Measurements from ENCODE around the gene ZNF710.
"Not testable (repeated sequence)": the region's sequence is repeated elsewhere in the genome, so short reads cannot be mapped to it uniquely, and the experiment has no call there.

Gene ZNF710

DNA sequence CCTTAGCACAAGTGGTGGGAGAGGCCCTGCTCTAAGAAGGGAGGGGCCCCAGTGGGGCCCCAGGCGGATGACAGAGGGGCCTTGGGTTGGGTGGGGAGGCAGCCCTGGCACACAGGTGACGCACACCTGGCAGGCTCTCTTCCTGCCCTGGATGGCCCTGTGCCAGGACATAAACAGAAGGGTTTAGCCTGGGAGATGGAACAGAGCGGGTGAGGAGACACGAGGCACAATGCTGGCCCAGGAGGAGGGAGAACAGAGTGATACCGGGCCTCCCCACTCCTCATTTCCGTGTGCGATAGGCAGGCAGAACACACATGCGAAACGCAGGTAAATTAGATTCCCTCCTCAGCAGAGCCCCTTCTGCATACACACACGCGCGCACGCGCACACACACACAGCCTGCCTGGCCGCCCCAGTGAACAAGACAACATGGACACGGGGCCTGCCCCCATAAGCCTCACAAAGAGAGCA, 61.4 kb downstream of the ZNF710 start:
- peak; percentile 16 for DNase-seq

DNA sequence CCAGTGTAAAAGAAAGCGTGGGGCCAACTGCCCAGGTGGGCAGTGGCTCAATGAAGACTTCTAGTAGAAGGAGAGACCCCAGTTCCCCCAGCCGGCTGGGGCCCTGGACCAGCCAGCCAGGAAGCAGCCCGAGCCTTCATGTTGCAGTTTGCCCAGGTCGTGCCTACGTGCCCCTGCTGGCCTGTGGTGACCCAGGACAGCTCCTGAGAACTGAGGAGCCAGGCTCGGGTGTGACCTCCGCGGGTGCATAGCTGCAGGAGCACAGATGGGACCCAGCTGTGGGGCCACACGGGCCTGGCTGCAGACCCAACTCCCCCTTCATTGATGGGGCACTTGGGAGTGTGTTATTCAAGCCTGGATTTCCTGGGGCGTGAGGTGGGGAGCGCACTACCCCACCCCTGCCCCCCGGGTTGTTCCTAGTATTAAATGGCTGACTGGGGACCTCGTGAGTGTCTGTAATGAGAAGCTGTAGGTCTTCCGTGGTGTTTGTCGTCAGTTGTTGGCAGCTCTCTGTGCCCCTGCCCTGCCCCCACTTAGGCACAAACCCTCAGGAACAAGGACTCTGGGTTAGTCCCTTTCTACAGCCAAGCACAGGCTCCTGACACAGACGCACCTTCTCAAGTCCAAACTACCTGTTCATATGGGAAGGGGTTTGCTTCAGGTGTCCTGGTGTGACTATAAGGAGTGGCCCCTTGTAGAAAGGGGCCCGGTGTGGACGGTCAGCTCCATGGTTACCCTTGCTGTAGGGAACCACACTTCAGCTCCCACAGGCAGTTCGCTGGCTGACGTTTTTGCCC, 62.0 kb downstream of the ZNF710 start:
- DNase-seq, result no peak

DNA sequence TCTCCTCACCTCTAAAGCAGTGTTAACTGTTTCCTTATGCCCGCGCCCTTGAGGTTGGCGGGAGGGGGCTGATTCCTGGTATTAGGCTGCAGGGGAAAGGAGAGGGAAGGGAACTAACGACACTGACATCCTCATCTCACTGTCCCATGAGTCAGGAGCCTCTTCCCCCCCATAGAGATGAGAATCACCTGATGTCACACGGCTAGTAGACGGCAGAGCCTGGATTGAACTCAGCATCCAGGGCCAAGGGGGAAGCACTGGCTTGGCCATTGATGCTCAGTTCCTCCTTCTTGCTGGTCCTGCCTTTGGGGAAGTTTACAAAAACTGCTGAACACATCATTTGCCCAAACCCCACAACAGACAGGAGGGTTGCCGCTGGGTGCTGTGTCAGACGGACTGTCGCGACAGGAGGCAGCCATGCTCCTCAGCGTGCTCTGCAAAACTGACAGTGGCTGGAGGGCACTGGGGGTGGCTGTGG, 62.7 kb downstream of the ZNF710 start:
- DNase-seq, result no peak

DNA sequence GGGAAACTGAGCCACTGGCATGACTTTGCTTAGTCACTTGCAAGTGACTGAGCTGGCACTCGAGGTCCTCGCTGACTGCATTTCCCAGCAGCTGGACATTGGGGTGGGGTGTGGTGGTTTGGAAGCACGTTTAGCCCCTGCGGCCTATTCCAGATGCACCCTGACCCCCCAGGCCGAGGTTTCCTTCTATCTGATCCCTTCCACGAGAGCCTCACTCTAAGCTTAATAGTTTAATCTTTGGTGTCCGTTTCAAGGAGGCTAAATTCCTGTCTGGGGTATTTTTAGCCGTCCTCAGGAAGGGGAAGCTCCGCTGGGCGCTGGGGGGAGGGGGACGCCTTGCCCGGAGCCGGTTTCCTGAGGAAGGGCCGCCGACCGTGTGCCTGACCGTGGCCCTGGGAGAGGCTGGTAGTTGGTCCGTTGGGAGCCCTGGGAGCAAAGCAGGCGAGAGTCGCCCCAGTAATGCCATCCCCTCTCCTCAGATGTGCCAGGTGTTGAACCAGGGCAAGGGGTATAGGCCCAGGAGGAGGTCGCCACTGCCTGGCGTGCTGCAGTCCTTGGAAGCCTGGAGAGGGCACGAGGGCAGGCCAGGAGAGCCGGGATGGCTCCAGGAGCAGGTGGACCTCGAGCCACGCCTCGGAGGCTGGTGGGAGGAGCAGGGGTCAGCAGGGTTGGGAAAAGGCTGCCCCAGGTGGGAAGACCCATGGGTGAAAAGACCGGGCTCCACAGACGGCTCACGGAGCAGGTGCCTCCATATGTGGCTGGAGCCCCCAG, 64.0 kb downstream of the ZNF710 start:
- DNase-seq, result no peak

DNA sequence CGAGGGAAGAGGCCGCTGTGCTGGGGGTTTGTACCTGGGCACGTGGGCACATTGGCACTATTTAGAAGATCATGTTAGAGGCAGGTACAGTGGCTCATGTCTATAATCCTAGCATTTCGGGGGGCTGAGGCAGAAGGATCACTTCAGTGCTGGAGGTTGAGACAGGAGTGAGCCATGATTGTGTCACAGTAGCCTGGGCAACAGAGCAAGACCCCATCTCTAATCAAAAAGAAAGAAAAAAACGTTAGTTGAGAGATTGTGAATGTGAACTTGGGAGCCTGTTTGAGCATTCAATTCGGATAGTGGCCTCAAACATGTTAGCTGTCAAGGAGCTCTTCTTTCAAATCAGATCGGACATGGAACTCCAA, 64.5 kb downstream of the ZNF710 start:
- DNase-seq, result no peak

DNA sequence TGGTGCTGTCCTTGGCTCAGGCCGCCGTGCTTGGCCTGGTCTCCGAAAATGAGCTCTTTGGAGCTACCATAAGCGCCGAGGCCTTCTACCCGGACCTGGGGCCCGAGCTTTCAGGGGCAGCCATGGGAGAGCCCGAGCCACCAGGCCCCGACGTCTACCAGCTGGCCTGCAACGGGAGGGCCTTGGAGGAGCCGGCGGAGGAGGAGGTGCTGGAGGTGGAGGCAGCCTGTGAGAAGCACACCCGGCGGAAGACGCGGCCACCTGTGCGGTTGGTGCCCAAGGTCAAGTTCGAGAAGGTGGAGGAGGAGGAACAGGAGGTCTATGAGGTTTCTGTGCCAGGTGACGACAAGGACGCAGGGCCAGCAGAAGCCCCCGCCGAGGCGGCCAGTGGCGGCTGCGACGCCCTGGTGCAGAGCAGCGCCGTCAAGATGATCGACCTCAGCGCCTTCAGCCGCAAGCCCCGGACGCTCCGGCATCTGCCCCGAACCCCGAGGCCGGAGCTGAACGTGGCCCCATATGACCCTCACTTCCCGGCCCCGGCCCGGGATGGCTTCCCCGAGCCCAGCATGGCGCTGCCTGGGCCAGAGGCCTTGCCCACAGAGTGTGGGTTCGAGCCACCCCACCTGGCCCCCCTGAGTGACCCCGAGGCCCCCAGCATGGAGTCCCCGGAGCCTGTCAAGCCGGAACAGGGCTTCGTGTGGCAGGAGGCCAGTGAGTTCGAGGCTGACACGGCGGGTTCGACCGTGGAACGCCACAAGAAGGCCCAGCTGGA, 66.2 kb downstream of the ZNF710 start:
- no peak for DNase-seq

DNA sequence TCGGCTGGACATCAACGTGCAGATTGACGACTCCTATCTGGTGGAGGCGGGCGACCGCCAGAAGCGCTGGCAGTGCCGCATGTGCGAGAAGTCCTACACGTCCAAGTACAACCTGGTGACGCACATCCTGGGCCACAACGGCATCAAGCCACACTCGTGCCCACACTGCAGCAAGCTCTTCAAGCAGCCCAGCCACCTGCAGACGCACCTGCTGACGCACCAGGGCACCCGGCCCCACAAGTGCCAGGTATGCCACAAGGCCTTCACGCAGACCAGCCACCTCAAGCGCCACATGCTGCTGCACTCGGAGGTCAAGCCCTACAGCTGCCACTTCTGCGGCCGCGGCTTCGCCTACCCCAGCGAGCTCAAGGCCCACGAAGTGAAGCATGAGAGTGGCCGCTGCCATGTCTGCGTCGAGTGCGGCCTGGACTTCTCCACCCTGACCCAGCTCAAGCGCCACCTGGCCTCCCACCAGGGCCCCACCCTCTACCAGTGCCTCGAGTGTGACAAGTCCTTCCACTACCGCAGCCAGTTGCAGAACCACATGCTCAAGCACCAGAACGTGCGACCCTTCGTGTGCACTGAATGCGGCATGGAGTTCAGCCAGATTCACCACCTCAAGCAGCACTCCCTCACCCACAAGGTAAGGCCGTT, 67.0 kb downstream of the ZNF710 start:
- no peak for DNase-seq

DNA sequence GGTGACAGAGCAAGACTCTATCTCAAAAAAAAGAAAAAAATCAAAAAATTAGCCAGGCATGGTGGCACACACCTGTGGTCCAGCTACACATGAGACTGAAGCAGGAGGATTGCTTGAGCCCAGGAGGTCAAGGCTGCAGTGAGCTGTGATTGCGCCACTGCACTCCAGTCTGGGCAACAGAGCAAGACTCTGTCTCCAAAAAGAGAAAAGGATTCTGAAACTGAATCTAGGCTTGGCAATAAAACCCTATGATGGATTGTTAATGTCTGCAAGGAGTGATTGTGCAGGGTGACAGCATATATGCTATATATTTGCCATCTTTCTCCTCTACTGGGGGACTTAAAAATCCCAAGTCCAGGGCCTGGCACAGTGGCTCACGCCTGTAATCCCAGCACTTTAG, 69.5 kb downstream of the ZNF710 start:
- not testable (repeated sequence) for DNase-seq

DNA sequence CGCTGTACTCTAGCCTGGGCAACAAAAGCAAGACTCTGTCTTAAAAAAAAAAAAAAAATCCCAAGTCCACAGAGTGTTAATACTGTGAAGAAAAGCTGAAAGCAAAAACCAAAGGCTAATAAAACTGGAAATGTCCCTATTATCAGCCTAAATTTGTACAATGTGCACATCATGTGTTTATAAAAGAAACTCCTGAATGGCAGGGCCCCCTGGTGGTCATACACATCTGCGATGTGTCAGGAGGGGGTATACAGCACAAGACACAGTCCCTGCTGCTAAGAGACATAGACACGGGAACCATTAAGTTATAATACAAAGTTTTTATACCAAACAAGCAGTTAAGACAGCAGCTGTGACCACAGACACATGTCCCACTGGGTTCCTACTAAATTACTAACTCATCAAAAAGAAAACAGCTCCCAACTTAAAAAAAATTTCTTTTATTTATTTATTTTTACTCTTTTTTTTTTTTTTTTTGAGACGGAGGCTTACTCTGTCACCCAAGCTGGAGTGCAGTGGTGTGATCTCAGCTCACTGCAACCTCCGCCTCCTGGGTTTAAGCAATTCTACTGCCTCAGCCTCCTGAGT, 70.2 kb downstream of the ZNF710 start:
- DNase-seq, result peak; percentile 42

DNA sequence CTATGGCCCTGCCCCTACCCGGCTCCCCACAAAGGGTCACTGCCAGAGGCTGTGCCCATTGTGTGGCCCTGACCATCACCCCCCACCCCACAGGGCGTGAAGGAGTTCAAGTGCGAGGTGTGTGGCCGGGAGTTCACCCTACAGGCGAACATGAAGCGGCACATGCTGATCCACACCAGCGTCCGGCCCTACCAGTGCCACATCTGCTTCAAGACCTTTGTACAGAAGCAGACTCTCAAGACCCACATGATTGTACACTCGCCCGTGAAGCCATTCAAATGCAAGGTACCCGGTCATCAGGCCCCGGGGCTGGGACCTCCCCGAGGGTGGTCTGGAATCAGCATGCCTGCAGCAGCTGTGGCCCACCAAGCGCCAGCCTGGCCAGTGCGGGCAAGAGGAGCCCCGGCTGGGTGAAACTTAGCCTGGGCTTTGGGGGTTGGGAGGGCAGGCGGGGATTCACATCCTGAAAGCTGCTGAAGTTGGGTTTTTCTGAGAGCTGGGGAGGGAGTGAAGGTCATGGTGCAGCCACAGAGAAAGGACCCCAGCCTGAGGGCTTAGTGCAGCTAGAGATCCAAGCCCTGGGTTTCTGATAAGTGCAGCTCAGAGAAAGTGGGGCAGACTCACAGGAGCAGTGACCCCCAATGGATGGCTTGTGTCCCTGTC, 72.0 kb downstream of the ZNF710 start:
- DNase-seq, result no peak

DNA sequence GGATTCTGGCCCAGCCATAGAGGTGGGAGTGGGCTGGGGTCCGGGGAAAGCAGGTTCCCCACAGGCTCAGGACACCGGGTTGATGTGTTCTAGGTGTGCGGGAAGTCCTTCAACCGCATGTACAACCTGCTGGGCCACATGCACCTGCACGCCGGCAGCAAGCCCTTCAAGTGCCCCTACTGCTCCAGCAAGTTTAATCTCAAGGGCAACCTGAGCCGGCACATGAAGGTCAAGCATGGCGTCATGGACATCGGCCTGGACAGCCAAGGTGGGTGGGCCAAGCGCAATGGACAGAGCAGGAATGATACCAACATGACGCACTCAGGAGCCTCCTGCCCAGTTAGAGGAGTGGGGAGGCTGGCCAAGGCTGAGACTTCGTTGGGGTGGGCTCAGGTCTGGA, 72.9 kb downstream of the ZNF710 start:
- no peak for DNase-seq

DNA sequence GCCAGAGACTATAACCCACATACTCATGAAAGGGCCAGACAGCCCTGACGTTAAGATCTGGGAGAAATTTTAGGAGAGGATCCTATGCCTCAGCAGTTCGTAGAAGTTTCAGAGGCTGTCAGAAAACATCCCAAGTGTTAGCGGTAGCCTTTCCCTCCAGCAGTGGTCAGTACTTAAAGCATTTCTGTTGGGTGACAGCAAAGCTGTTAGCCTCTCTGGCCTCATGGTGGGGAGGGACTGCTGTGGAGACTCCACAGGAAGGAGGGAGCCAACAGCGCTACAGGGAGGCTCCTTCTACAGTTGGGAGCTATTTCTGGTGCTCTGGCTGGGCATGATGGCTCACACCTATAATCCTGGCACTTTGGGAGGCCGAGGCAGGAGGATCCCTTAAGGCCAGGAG, 73.8 kb downstream of the ZNF710 start:
- no peak for DNase-seq

DNA sequence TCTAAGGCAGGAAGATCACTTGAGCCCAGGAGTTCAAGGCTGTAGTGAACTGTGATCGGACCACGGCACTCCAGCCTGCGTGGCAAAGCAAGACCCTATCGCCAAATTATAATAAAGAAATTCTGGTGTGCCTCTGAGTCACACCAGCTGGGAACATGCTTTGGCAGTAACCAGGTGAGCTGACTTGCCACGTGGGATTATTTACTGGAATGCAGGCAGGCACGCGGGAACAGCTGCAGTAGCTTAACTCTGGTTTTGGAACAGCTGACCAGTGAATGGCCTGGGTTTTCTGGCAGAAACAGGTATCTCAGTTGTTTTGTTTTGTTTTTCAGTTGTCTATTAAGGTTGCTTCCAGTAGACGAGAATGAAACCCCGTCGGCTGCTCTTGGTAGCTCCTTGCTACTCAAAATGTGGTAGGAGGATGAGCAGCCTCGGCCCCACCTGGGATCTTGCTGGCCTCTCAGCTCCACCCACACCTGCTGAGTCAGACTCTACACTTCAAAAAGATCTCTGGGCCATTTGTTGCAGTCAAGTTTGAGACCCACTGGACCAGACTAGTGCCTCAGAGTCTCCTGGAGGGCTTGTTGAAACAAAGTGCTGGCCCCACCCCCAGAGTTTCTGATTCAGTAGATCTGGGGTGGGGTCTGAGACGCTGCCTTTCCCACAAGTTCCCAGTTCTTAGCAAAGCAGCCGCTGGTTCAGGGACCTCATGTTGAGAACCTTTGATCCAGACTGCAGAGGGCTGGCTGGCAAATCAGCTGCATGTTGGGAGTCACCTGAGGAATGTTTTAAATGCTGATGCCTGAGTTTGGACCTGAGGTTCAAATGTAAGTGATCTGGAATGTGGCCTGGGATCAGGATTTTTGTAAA, 74.5 kb downstream of the ZNF710 start:
- DNase-seq, result no peak

DNA sequence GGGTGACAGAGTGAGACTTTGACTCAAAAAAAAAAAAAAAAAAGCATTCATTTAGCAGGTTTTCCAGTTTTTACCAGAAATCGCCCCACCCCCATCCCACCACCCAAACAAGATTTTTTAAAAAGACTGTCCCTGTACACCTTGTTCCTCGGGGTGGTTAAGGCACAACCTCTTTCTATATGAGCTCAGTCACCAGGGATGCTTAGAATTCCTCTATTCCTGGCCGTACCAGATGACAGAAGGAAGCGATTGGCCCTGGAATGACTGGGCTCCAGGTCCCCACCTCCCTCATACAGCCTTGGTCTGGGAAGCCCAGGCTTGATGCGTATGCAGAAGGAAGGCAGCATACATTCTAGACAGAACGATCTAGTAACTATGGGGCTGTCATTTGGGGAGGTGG, 75.6 kb downstream of the ZNF710 start:
- DNase-seq, result no peak

DNA sequence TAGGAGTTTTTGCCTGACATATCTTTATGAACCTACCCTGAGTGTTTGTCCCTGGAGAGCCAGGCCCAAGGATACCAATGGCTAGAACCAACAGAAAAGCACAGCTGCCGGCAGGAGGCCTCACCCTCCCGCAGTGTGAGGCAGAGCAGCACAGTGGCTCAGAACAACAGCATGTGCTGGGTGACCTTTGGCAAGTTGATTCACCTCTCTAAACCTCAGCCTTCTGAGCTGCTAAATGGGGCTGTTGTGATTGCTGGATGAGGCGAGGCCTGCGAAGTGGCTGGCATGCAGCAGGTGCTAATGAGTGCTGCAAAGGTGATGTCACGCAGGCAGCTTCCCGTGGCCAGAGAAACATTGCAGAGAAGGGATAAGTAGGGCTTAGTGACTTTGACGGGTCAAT, 77.8 kb downstream of the ZNF710 start:
- DNase-seq, result no peak

DNA sequence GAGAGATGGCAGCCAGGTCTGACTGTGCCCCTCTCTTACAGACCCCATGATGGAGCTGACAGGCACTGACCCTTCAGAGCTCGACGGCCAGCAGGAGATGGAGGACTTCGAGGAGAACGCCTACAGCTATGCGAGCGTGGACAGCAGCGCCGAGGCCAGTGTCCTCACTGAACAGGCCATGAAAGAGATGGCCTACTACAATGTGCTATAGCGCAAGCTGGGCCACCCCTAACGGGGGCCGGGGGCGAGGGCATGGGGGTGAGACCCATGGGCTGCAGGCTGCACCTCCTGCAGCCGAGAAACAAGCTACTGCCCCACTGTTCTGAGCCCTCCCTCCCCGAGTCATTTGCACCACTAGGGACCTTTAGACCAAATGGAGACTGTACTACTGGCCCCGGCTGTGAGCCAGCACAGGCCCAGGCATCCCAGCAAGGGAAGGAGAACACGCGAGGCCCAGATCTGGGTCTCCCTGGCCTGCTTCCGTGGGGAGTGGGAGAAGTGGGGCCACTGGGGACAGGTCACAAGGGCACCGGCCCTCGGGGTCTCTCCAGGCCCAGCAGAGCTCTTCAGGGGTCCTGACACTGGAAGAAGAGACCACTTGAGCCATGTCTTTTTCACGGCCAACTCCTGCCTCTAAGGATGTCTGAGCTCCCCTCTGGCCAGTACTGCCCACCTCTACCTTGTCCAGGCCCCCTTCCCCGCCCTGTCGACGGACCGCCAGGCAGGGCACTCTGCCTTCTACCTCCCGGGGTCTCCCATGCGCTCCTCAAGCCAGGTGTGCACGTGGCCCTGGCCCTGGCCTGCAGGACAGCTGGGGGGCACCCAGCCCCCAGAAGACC, 78.7 kb downstream of the ZNF710 start:
- DNase-seq, result no peak

DNA sequence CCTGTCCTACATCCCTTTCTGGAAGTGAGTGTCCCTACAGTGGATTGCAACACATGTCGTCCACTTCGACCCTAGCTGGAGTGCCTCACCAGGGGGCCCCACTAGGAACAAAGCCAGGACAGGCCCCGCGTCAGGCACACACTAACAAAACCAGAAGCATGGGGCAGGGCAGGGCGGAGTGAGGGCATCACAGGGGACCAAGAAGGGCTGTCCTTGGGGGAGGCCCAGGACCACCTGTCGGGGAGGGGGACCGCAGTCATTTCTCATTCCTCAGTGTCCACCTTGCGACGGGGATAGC, 79.3 kb downstream of the ZNF710 start:
- no peak for DNase-seq

DNA sequence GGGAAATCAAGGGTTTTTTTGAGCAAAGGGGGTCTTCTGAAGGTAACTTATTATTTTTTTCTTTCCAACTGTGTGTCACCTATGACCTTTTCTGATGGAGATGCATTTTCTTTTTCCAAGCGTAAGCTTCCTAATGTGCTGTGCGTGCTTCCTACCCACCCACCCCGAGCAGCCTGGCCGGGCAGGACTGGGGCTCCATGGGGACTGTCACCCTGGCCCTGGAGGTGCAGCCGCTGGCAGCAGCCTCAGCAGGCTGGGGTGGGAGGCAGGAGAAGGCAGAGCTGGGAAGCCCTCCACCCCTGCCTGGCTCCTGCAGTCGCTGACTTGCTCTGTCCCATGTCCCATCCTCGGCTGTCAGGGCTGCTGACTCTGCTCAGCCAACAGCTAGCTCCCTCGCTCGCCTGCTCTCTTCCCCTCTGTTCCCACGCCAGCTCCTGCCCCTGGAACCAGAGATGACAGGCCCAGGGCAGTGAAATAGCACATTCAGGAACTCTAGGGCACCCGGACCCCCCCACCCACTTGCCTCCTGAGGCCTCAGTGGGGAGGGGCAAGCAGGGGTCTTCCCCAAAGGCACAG, 79.8 kb downstream of the ZNF710 start:
- DNase-seq, result no peak

DNA sequence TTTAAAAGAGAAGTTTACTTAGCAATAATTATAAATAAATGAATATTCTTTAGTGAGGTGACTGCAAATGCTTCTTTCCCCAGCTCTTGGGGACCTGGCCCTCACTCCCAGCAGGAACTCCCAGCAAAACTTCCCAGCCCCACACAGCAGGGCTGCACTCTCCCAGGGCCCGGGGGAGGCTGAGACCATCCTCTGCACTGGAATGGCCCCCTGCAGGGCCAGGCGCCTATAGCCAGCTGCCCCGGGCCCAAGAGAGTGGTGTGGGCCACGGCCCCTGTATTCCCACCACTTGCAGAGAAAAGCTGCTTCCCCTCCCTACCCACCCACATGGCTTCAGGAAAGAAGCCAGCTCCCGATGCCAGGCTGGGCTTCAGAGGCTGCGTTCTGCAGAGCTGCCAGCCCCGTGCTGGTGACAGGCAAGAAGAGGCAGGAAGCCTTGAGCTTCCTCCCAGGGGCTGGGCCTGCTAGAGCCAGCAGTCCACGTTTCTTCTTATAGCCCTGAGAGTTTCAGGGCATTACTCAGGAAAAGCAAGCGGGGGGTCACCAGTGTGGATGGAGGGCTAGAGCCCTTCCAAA, 81.1 kb downstream of the ZNF710 start:
- DNase-seq, result no peak
